Lower lobe of right lung (tissue), 2 donors: Measurements from ENCODE around the gene ASIC1. TPM values are rescaled to one million over a fixed set of nuclear protein-coding genes. Genes with fewer than 3 reads are reported as not detected.

Experiments used
- ATAC-seq, 2 donors: fragments of 200-7000 bp; cut with Tn5 transposase; one replicate each; pipeline ENCODE4 v1.9.1; 2020 to 2022; ENCODE audit warnings: mild to moderate bottlenecking in 2 of 2, moderate library complexity in 2 of 2
- DNase-seq: peaks from one replicate; pipeline ENCODE4 v3.0.0-alpha.2; 2020
- H3K27ac ChIP-seq: fragments of 200-600 bp; one replicate; pipeline ENCODE4 v1.8.0; 2022
- H3K27me3 ChIP-seq: fragments of 200-600 bp; one replicate; pipeline ENCODE4 v1.8.0; 2022; ENCODE audit warnings: low read depth
- H3K36me3 ChIP-seq: fragments of 200-600 bp; one replicate; pipeline ENCODE4 v1.8.0; 2022; ENCODE audit warnings: mild to moderate bottlenecking
- H3K4me1 ChIP-seq: fragments of 200-600 bp; one replicate; pipeline ENCODE4 v1.8.0; 2022
- H3K4me3 ChIP-seq: fragments of 200-600 bp; one replicate; pipeline ENCODE4 v1.8.0; 2022; ENCODE audit warnings: mild to moderate bottlenecking
- H3K9me3 ChIP-seq: fragments of 200-600 bp; one replicate; pipeline ENCODE4 v1.8.0; 2022
- intact Hi-C: fragments of 100-400 bp; cut with DNase I; formaldehyde crosslinking; loops from one replicate; pipeline ENCODE4 v1.11.0; 2022
- total RNA-seq: library from RNA; stranded (reverse); fragmentation: NEBNext Ultra II Directional; extraction: Animal tissue kit (Norgen Biotek cat#: 25700); gene quantifications from one replicate; pipeline ENCODE4 v1.2.1, GENCODE V29; 2021
- TF ChIP-seq, protein P1 (sequence below): fragments of 200-600 bp; IDR thresholded peaks from one replicate; pipeline ENCODE4 v1.8.0; 2022; ENCODE audit warnings: antibody characterized with exemption, mild to moderate bottlenecking
- donor health status: DM: no; HTN: yes; CAD: no; lungs with severe emphysema.

ASIC1 gene
- total RNA-seq, 1 donor from 2014 or later = 1.6 TPM

- no peak overlapping the region for H3K4me3 ChIP-seq
- H3K4me1 ChIP-seq = peaks cover 18% of the 10 kb centered on the region
- H3K27me3 ChIP-seq = no peaks in the 10 kb centered on the region
- DNase-seq (no peak), ATAC-seq (no peak)
- H3K27ac ChIP-seq = no peak overlapping the region
- TF ChIP-seq, protein P1, sequence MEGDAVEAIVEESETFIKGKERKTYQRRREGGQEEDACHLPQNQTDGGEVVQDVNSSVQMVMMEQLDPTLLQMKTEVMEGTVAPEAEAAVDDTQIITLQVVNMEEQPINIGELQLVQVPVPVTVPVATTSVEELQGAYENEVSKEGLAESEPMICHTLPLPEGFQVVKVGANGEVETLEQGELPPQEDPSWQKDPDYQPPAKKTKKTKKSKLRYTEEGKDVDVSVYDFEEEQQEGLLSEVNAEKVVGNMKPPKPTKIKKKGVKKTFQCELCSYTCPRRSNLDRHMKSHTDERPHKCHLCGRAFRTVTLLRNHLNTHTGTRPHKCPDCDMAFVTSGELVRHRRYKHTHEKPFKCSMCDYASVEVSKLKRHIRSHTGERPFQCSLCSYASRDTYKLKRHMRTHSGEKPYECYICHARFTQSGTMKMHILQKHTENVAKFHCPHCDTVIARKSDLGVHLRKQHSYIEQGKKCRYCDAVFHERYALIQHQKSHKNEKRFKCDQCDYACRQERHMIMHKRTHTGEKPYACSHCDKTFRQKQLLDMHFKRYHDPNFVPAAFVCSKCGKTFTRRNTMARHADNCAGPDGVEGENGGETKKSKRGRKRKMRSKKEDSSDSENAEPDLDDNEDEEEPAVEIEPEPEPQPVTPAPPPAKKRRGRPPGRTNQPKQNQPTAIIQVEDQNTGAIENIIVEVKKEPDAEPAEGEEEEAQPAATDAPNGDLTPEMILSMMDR = no peak
- intact Hi-C loops = no loop called here
- no peaks in the 10 kb centered on the region for H3K36me3 ChIP-seq
- no peaks in the 10 kb centered on the region for H3K9me3 ChIP-seq
These were observed 7.9 kb upstream of the ASIC1 start for GRCh38 chr12:50049254-50050118.

- Histone ChIP-seq H3K4me1 (peaks cover 18% of the 10 kb centered on the region), H3K4me3 (peak overlapping the region; percentile 39), H3K36me3 (no peaks in the 10 kb centered on the region), H3K27me3 (no peaks in the 10 kb centered on the region), H3K9me3 (no peaks in the 10 kb centered on the region), H3K27ac (no peak overlapping the region)
- intact Hi-C loops = no loop called here
- no peak for ATAC-seq
- TF ChIP-seq, protein P1 = no peak
- peak; percentile 14 for DNase-seq
These were observed 7.3 kb upstream of the ASIC1 start for GRCh38 chr12:50050119-50050385.

- Histone ChIP-seq H3K36me3 (no peaks in the 10 kb centered on the region), H3K27ac (peak overlapping the region; percentile 11), H3K9me3 (no peaks in the 10 kb centered on the region), H3K4me3 (peak overlapping the region; percentile 39), H3K27me3 (no peaks in the 10 kb centered on the region), H3K4me1 (peaks cover 19% of the 10 kb centered on the region)
- TF ChIP-seq, protein P1 = no peak
- DNase-seq (peak; percentile 75), ATAC-seq (peak; percentile 84 to 88)
- intact Hi-C loops = no loop called here
These were observed 6.8 kb upstream of the ASIC1 start for GRCh38 chr12:50050410-50051098.

GRCh38 chr12:50051101-50051806 is 6.1 kb upstream of the ASIC1 start:
- Histone ChIP-seq H3K36me3 (no peaks in the 10 kb centered on the region), H3K4me1 (peaks cover 26% of the 10 kb centered on the region), H3K4me3 (no peak overlapping the region), H3K27ac (no peak overlapping the region), H3K27me3 (peaks cover under 1% of the 10 kb centered on the region), H3K9me3 (no peaks in the 10 kb centered on the region)
- TF ChIP-seq, protein P1 = no peak
- DNase-seq (peak; percentile 37), ATAC-seq (peak; percentile 9 to 35)
- intact Hi-C loops = no loop called here

DNA sequence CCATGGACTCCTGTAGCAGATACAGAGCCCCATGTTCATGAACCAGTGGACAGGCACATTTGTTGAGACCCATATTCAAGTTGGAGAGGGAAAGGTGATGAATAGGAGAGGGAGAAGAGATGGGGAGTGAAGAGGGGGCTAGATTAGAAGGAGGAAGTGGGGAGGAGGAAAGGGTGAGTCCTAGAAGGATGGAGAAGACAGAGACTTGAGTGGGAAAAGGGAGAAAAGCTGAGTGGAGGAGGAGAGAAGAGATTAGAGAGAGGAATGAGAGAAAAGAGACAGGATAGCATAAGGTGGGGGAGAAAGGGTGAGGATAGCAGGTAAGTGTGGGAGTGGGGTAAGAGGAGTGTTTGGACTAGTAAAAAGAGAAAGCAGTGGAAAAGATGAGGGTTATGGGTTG is 4.9 kb upstream of the ASIC1 start:
- H3K36me3 ChIP-seq = no peaks in the 10 kb centered on the region
- peaks cover 34% of the 10 kb centered on the region for H3K4me1 ChIP-seq
- intact Hi-C loops = no loop called here
- TF ChIP-seq, protein P1 = no peak
- no peaks in the 10 kb centered on the region for H3K9me3 ChIP-seq
- peaks cover 6% of the 10 kb centered on the region for H3K27me3 ChIP-seq
- no peak overlapping the region for H3K27ac ChIP-seq
- no peak overlapping the region for H3K4me3 ChIP-seq
- DNase-seq (no peak), ATAC-seq (no peak)
